Kidney (tissue), 14 donors: ENCODE results near the gene MARCOL. TPM values are rescaled to one million over a fixed set of nuclear protein-coding genes. Genes with fewer than 3 reads are reported as not detected.

Source experiments
- DNase-seq, 5 donors: peaks; one replicate each; pipeline ENCODE4 v3.0.0-alpha.2; 2013 to 2020
- FAIRE-seq: peaks from 2 replicates; lab custom pipeline; 2012; peaks lifted over from hg19 to GRCh38; lab: Jason Lieb, UNC
- H3K27ac ChIP-seq, 2 donors: one replicate each; pipeline ENCODE4 v1.7.0; 2013; ENCODE audit warnings: low read depth in 2 of 2, low read length in 2 of 2, inconsistent platforms in 1 of 2
- H3K27me3 ChIP-seq: one replicate; pipeline ENCODE4 v1.7.1; 2013; ENCODE audit warnings: low read length, inconsistent platforms; ENCODE audit not compliant: control insufficient read depth, insufficient read depth
- H3K36me3 ChIP-seq, 3 donors: one replicate each; pipeline versions ENCODE4 v1.7.0 to v1.7.1; 2013; ENCODE audit warnings: low read length in 3 of 3, control low read depth in 1 of 3, inconsistent platforms in 1 of 3; ENCODE audit not compliant: insufficient read depth in 3 of 3, control insufficient read depth in 2 of 3
- H3K4me1 ChIP-seq, 3 donors: one replicate each; pipeline versions ENCODE4 v1.7.0 to v1.7.1; 2013; ENCODE audit warnings: low read length in 3 of 3, inconsistent platforms in 1 of 3, low read depth in 1 of 3; ENCODE audit not compliant: control insufficient read depth in 2 of 3, insufficient read depth in 2 of 3
- H3K4me3 ChIP-seq, 3 donors: one replicate each; pipeline versions ENCODE4 v1.7.0 to v1.8.1; 2013; ENCODE audit warnings: low read length in 3 of 3, control low read depth in 1 of 3, inconsistent platforms in 1 of 3
- H3K9ac ChIP-seq, 3 donors: one replicate each; pipeline versions ENCODE4 v1.7.0 to v1.7.1; 2013; ENCODE audit warnings: low read length in 3 of 3, control low read depth in 1 of 3, inconsistent platforms in 1 of 3
- H3K9me3 ChIP-seq, 3 donors: one replicate each; pipeline versions ENCODE4 v1.7.0 to v1.7.1; 2013; ENCODE audit warnings: low read length in 3 of 3, control low read depth in 1 of 3, inconsistent platforms in 1 of 3; ENCODE audit not compliant: control insufficient read depth in 2 of 3, insufficient read depth in 1 of 3
- intact Hi-C: fragments of 100-400 bp; cut with DNase I; formaldehyde crosslinking; loops from one replicate; pipeline ENCODE4 v1.11.1; 2022
- polyA plus RNA-seq: library from polyadenylated mRNA; stranded (reverse); fragments of 350-450 nt; fragmentation: Illumina TruSeq; extraction: RNeasy Lipid Tissue Mini Kit (QIAGEN cat#74804); gene quantifications from one replicate; pipeline ENCODE4 v1.2.3, GENCODE V29; 2014; ENCODE audit warnings: low read depth, low replicate concordance; ENCODE audit not compliant: insufficient read depth
- total RNA-seq: library from RNA; stranded (reverse); fragmentation: NEBNext Ultra II Directional; extraction: Animal tissue kit (Norgen Biotek cat#: 25700); gene quantifications from one replicate; pipeline ENCODE4 v1.2.1, GENCODE V29; 2021
- TF ChIP-seq, protein P1 (sequence below): IDR thresholded peaks from 3 replicates; pipeline ENCODE4 v1.5.1; 2012; ENCODE audit warnings: mild to moderate bottlenecking, moderate library complexity, borderline replicate concordance; ENCODE audit not compliant: insufficient read depth; ENCODE audit errors: extremely low read depth
- donor health status: control.
- donor health status: control.
- donor health status: control.
- donor health status: control.
- donor health status: control.
- donor health status: DM: yes; HTN: yes; CAD: no.
- donor health status: Normal renal cell carcinoma (clear cell type).

The MARCOL gene
- total and polyA plus RNA-seq, 2 donors from 2014 or later, result not detected

DNA sequence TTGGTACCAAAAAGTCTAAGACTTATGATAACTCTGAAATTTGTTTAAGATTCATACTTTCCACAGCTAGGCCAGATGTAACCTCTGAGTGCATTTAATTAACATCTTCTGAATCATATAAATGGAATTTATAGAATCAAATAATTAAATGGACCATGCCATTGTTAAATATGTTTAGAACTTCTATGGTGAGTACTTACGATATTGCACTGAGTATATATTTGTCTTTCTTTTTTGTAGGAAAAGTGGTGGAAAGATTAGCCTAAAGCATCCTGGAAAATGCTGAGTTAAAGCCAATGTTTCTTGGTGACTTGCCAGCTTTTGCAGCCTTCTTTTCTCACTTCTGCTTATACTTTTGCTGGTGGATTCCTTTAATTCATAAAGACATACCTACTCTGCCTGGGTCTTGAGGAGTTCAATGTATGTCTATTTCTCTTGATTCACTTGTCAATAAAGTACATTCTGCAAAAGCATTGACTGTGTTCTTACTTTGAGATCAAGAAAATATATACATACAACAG is 23.6 kb upstream of the MARCOL start:
- DNase-seq (no peak), FAIRE-seq (no peak)
- TF ChIP-seq, protein P1, sequence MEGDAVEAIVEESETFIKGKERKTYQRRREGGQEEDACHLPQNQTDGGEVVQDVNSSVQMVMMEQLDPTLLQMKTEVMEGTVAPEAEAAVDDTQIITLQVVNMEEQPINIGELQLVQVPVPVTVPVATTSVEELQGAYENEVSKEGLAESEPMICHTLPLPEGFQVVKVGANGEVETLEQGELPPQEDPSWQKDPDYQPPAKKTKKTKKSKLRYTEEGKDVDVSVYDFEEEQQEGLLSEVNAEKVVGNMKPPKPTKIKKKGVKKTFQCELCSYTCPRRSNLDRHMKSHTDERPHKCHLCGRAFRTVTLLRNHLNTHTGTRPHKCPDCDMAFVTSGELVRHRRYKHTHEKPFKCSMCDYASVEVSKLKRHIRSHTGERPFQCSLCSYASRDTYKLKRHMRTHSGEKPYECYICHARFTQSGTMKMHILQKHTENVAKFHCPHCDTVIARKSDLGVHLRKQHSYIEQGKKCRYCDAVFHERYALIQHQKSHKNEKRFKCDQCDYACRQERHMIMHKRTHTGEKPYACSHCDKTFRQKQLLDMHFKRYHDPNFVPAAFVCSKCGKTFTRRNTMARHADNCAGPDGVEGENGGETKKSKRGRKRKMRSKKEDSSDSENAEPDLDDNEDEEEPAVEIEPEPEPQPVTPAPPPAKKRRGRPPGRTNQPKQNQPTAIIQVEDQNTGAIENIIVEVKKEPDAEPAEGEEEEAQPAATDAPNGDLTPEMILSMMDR, result no peak
- H3K36me3 ChIP-seq, result no peaks in the 10 kb centered on the region
- H3K9me3 ChIP-seq, result no peaks in the 10 kb centered on the region
- no peaks in the 10 kb centered on the region for H3K27me3 ChIP-seq
- intact Hi-C loops, result no loop called here
- H3K4me1 ChIP-seq, result no peaks in the 10 kb centered on the region
- no peak overlapping the region for H3K4me3 ChIP-seq
- no peak overlapping the region for H3K9ac ChIP-seq
- no peak overlapping the region for H3K27ac ChIP-seq

DNA sequence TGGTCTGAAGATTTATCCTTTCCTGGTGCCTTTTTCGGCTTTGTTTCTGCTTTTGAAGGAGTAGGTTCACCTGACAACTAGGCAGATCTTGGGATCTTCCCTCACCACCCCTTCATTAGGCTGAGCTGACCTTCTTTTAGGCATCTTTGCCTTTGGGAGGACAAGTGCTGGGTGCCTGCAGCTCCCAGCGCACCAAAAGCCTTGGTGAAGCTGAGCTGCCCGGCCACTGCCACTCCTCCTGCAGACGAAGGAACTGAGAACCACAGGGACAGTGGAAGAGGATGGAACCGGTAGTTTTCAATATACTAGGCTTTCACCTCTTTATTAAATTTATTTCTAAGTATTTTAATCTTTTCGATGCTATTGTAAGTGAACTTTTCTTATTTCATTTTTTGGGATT is 16.8 kb upstream of the MARCOL start:
- H3K4me1 ChIP-seq, result no peaks in the 10 kb centered on the region
- no peaks in the 10 kb centered on the region for H3K27me3 ChIP-seq
- no peaks in the 10 kb centered on the region for H3K9me3 ChIP-seq
- TF ChIP-seq, protein P1, result no peak
- H3K4me3 ChIP-seq, result no peak overlapping the region
- no peak overlapping the region for H3K9ac ChIP-seq
- FAIRE-seq (no peak), DNase-seq (no peak)
- H3K36me3 ChIP-seq, result no peaks in the 10 kb centered on the region
- intact Hi-C loops, result no loop called here
- H3K27ac ChIP-seq, result no peak overlapping the region

DNA sequence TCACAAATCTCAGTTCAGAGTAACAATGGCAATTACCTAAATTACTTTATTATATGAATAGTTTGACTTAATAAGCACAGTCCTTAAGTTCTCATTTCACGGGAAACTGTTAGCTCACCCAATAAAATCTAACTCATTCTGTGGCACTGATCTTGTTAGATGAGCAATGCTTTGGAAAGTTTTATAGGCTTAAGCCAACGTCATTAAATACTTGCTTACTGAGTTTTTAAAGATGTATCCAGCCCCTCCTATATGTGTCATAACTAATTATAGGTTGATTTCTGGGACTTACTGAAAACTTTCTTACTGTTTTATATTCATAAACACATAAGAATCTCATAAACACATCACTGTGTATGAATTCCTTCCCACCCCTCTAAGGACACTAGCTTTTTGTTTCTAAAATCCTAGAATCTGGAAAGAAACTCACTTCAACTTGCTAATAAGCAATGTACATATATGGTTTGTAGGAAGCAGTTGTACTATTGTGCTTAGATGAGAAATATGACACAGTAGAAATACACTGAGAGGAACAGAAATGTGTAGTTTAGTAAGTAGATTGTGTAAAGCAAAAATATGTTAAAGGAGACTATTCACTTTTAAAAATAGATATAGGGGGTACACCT is 14.1 kb upstream of the MARCOL start:
- H3K4me3 ChIP-seq, result no peak overlapping the region
- no peak overlapping the region for H3K9ac ChIP-seq
- intact Hi-C loops, result no loop called here

More for the DNA sequence above, 14.1 kb upstream of the MARCOL start:
- Histone ChIP-seq H3K9me3 (no peaks in the 10 kb centered on the region), H3K4me1 (no peaks in the 10 kb centered on the region), H3K36me3 (no peaks in the 10 kb centered on the region), H3K27ac (no peak overlapping the region), H3K27me3 (no peaks in the 10 kb centered on the region)
- FAIRE-seq (no peak), DNase-seq (no peak)
- TF ChIP-seq, protein P1, result no peak
